HG02678 (cell line): ENCODE data around the gene MYRIP.
"Not testable (repeated sequence)": the region's sequence is repeated elsewhere in the genome, so short reads cannot be mapped to it uniquely, and the experiment has no call there.

ENCODE experiments used
- ATAC-seq: cut with Tn5 transposase; IDR thresholded peaks from one replicate; pipeline ENCODE4 v1.9.1; 2021; ENCODE audit warnings: mild to moderate bottlenecking, moderate library complexity; ENCODE audit not compliant: unreplicated experiment

MYRIP gene

DNA sequence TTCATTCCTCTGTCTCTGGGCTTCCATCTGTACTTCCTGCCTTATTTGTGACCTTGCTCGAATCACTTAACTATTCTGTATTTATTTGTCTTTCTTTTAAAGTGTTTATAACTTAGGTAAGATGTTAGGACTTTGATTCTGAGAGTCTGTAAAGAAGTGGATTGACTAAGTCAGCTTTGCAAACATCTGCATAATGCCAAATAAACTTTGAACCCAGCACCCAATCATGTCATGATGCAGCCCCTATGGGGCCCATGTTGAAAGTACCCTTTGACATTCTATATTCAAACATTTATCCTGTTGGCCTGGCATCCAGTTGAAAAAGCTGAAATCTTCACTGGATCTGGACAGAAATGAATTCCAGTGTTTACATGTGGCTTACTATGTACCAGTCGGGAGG lies 3.8 kb upstream of the MYRIP start:
- no peak for ATAC-seq

- no peak for ATAC-seq
Measured at GRCh38 chr3:39806820-39807219, 2.6 kb upstream of the MYRIP start.

- ATAC-seq: no peak
Measured at GRCh38 chr3:39808467-39809180, 785 bp upstream of the MYRIP start.

DNA sequence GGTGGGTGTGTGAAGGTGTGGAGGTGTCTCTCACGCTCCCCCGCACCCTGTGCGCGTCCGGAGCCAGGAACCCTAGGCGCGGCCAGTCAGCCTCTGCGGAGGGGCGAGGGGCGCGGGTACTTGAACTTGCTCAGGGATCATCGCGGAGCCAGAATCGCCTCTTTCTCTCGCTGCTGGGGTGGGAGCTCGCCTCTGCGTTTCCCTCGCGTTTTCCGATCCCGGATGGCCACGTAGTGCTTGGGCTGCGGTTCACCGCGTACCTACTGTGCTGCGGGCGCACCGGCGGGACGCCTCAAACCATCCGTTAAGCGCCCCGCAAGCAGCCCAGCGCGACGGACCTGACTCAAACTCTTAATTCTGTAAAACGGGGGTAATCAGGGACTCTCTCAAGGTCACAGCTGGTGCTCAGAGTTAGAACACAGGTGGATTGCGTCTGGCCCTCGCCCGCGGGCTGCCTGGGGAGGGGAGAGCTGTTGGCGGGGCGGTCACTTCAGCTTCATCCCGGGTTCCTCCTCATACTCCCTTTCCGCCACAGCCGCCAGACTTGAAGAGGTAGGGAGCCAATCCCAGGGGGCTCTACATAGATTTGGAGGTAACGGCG lies 686 bp downstream of the MYRIP start:
- ATAC-seq: no peak

DNA sequence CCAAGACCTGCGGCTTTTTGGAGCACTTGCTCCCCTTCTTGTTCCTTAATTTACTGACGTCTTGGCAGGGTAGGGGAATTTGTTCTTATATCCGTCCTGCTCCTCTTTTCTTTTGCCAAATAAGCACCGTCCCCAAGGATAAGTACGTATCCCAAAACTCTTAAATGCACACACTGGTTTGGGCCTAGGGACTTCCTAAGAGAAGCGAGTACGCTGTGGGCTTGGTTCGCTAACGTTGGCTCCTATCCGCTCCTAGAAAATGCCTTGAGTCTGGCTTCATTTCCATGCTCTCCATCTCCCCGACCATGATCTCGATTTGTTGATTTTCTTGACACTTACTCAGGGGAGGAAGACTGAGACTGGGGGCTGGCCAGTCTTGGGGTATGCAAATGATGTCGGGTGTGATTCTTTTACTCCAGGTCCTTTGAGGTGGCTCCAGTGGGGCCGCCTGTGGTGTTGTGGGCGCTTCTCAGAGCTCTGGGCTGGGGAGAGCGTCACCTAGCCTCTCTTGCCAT lies 1.3 kb downstream of the MYRIP start:
- no peak for ATAC-seq

GRCh38 chr3:39811561-39811960 lies 2.2 kb downstream of the MYRIP start:
- ATAC-seq: no peak

DNA sequence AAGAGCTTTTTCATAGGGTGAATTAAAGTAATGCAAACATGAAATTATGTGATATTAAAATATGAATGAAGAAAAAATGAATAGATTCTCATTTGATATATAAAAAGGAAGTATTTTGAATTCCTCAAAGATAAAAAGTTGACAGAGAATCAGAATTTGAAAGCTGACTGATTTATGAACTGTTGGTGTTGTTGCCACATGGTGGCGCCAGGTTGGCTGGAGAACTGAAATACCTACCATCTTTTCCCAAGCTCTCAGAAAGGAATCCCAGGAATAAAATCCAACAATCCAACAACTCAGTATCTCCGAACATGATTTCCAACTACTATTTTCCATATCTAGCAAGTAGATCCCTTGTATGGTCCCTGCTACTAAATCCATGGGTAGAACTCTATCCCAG lies 3.1 kb downstream of the MYRIP start:
- ATAC-seq: no peak

- ATAC-seq: no peak
Measured at GRCh38 chr3:39814007-39814406, 4.6 kb downstream of the MYRIP start.

- no peak for ATAC-seq
Measured at GRCh38 chr3:39819899-39820298, 10.5 kb downstream of the MYRIP start.

DNA sequence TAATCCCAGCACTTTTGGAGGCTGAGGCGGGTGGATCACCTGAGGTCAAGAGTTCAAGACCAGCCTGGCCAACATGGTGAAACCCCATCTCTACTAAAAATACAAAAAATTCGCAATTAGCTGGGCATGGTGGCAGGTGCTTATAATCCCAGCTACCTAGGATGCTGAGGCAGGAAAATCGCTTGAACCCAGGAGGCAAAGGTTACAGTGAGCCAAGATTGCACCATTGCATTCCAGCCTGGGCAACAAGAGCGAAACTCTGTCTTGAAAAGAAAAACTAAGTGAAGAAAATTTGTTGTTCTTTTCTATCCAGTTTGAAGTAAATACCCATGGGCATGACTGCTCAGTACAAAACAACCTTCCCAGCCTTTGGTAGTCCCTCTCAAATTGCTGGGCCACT lies 24.4 kb downstream of the MYRIP start:
- not testable (repeated sequence) for ATAC-seq

DNA sequence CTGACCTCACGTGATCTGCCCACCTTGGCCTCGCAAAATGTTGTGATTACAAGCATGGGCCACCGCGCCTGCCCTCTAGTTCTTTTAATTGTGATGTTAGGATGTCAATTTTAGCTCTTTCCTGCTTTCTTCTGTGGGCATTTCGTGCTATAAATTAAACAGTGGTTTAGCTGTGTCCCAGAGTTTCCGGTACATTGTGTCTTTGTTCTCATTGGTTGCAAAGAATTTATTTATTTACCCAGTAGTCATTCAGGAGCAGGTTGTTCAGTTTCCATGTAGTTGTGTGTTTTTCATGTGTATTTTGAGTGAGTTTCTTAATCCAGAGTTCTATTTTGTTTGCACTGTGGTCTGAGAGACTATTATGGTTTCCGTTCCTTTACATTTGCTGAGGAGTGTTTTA lies 30.1 kb downstream of the MYRIP start:
- ATAC-seq: no peak

DNA sequence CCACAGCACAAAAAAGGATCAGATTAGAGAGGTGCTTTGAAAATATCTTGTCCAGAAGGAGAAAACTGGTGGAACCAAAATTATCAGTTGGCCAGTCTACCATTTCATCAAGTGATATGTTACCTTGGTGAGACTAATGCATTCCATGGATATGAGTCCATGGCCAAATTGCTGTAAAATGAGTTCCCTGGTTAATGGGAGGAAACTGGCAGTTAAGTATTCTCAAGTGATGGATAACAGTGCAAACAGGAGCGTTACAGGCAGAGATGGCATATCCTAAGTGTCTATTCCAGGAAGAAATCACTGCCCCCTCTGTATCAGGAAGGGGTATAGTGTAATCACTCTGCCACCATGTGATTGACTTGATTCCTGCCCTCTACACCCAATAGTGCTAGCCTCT lies 34.0 kb downstream of the MYRIP start:
- ATAC-seq: no peak

GRCh38 chr3:39848365-39848764 lies 39.0 kb downstream of the MYRIP start:
- no peak for ATAC-seq

DNA sequence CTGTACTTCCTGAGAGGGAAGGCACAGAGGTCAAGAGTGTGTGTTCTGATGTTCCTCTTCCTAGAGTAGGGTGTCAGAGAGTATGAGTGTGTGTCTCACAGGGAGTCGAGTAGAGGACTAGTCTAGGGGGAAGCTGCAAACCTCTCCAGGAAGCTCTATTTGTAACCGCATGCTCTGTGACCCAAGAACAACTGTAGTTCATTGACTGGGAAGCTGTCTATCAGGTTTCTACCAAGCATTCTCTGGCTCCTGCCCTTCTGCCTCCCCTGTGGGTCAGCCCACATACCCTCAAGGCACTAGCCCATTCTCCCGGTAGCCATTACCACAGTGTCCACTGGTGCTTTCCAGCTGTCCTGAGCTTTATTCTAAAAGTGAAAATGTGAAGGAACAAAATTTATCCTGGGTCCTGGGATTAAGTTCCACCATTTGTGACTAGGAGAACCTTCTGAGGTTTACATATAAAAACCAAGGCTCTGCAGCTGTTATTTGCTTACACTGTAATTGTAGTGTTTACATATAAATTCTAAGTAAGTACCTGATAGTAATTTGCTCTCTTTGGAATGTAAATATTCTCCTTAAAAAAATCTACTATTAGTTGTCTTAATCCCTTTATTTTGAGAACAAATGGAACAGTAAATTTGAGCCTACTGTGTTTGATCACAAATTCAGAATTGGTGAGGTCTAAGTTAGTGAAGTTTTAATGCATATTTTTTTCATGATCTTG lies 40.7 kb downstream of the MYRIP start:
- no peak for ATAC-seq

GRCh38 chr3:39850716-39851032 lies 41.3 kb downstream of the MYRIP start:
- ATAC-seq: no peak

DNA sequence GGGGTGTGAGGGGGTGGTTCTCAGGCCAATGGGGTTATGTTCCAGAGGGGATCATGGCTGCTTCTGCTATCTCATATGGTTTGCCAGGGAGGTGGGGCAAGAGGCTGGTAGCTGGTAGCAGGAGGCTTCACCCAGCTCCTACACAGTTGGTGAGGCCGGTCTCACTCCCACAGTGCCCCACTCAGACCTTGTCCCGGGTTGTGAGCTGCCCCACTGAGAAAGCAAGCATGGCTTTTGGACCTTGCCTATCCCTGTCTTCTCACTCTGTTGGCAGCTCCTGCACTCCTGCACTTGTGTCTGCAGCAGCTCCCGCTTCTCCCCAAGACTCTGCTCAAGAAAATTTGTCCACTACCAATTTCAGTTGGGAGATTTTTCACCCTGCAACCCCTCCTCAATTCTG lies 46.1 kb downstream of the MYRIP start:
- ATAC-seq: no peak

GRCh38 chr3:39869890-39870289 lies 60.5 kb downstream of the MYRIP start:
- no peak for ATAC-seq

- ATAC-seq: no peak
Measured at GRCh38 chr3:39870706-39871105, 61.3 kb downstream of the MYRIP start.

DNA sequence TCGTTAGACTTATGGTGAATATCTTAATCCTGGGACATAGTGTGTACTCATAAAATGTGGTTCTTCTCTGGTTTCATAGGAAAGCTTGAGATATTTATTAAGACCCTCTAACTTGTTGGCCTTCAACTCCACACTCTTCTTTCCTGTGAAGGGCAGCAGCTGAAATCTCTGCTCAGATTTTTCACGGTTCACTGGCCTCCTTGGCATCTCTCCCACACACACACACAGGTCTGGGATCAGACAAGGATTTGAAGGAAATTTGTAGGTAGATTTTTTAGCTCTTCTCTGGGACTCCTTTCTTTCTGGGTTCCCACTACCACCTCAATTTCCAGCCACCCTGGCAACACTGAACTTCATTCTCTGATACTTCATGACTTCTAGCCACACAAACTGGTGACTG lies 70.2 kb downstream of the MYRIP start:
- ATAC-seq: no peak

DNA sequence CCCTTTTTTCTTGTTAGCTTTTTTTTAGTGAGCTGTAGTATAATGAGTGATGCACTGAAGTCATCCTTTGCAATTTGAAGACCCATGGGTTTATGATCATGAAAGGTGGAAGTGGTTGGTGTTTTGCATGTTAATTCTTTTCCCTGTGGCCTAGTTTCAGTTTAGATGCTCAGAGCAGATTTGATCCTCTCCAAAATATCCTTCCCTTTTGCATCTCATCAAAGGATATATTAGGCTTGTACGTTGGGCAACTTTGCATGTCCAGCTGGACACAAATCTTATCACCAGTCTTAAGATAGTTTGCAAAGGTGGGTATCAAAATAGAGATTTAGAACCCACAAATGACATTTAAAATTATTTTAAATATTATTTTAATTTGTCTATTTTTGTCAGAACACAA lies 72.7 kb downstream of the MYRIP start:
- no peak for ATAC-seq

GRCh38 chr3:39892068-39892467 lies 82.7 kb downstream of the MYRIP start:
- ATAC-seq: no peak

- ATAC-seq: no peak
Measured at GRCh38 chr3:39896184-39896583, 86.8 kb downstream of the MYRIP start.
